Measurements from ENCODE around the gene COA8. TPM values are rescaled to one million over a fixed set of nuclear protein-coding genes. Genes with fewer than 3 reads are reported as not detected.

COA8 gene
- total and polyA plus RNA-seq, 2 donors (not counting 3 experiments of a cell fraction or from before 2014, with no cell fraction given): 19.1 to 46.4 TPM

DNA sequence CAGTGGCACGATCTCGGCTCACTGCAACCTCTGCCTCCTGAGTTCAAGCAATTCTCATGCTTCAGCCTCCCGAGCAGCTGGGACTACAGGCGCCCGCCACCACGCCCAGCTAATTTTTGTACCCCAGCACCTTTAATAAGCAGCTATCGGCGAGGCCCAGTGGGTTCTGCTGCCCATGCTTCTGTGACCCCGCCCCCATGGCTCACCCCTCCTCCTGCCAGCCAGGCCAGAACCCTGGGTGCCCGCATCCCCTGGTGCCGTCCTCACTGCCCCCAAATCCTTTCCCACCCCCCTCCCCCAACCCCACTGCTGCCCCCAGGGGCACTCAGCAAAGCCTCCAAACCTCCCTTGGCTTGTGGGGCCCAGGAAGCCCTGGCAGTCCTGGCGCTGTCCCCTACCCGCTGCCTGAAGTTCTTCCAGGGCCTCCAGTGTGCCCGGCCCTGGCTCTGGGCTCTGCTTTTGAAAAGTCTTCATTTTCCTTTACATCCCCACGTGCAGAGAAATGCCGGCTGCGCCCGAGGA lies 14.8 kb upstream of the COA8 start:
- H3K9me1 ChIP-seq (replicated peaks; ENCODE audit: control insufficient read depth, extremely low read depth, insufficient read depth, low read length): no peaks in the 10 kb centered on the region
- POLR2A ChIA-PET: interaction anchor here (0.8 kb wide), 1 partner anchor 29 kb away, joined by 3 read pairs; no protein-coding TSS in a partner anchor
- no peak for FAIRE-seq
- no peaks in the 10 kb centered on the region for H3K9me3 ChIP-seq (replicated peaks; ENCODE audit: control insufficient read depth, insufficient read depth, low read length)
- TF ChIP-seq EZH2 (IDR thresholded peaks at IDR 0.05; ENCODE audit: borderline replicate concordance, low read depth, low read length, severe bottlenecking): no peak
- TF ChIP-seq, protein P1, sequence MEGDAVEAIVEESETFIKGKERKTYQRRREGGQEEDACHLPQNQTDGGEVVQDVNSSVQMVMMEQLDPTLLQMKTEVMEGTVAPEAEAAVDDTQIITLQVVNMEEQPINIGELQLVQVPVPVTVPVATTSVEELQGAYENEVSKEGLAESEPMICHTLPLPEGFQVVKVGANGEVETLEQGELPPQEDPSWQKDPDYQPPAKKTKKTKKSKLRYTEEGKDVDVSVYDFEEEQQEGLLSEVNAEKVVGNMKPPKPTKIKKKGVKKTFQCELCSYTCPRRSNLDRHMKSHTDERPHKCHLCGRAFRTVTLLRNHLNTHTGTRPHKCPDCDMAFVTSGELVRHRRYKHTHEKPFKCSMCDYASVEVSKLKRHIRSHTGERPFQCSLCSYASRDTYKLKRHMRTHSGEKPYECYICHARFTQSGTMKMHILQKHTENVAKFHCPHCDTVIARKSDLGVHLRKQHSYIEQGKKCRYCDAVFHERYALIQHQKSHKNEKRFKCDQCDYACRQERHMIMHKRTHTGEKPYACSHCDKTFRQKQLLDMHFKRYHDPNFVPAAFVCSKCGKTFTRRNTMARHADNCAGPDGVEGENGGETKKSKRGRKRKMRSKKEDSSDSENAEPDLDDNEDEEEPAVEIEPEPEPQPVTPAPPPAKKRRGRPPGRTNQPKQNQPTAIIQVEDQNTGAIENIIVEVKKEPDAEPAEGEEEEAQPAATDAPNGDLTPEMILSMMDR (IDR thresholded peaks at IDR 0.05; ENCODE audit: extremely low read depth in 1 of 2, insufficient read depth in 1 of 2, low read depth in 1 of 2, low read length in 2 of 2): no peak
- no peak for TF ChIP-seq JUN (IDR thresholded peaks at IDR 0.05; ENCODE audit: borderline replicate concordance, insufficient read depth, insufficient read length, low read depth)
- TF ChIP-seq FOS (IDR thresholded peaks at IDR 0.05; ENCODE audit: borderline replicate concordance, insufficient read depth, low read length): no peak
- no peak for TF ChIP-seq POLR2AphosphoS5 (IDR thresholded peaks at IDR 0.05; ENCODE audit: insufficient read depth, low read depth, low read length)
- no peak for TF ChIP-seq MYC (IDR thresholded peaks at IDR 0.05; ENCODE audit: low read depth, low read length)
- no peak for TF ChIP-seq POLR2A (IDR thresholded peaks at IDR 0.05; ENCODE audit: low read depth, low read length)
- TF ChIP-seq, protein P2, sequence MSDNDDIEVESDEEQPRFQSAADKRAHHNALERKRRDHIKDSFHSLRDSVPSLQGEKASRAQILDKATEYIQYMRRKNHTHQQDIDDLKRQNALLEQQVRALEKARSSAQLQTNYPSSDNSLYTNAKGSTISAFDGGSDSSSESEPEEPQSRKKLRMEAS (IDR thresholded peaks at IDR 0.05; ENCODE audit: insufficient read depth, insufficient read length): no peak
- no peak for TF ChIP-seq GATA2 (IDR thresholded peaks at IDR 0.05; ENCODE audit: insufficient read depth, insufficient read length, low read depth, low read length)
- no peak overlapping the region for H3K9ac ChIP-seq (replicated peaks; ENCODE audit: extremely low read depth, insufficient read depth, low read length)
- no peaks in the 10 kb centered on the region for H3K36me3 ChIP-seq (ENCODE audit: control insufficient read depth in 2 of 2, extremely low read depth in 1 of 2, insufficient read depth in 2 of 2, low read length in 2 of 2)
- no peak for DNase-seq (ENCODE audit: low read depth, low spot score)
- no peak overlapping the region for H3K4me3 ChIP-seq (replicated peaks in 1 of 3; ENCODE audit: insufficient read depth in 1 of 3, low read depth in 1 of 3, low read length in 3 of 3)
- H3K79me2 ChIP-seq (ENCODE audit: control insufficient read depth, insufficient read depth, low read length): no peaks in the 10 kb centered on the region
- dilution Hi-C loops (cut with MboI; ENCODE audit: extremely low pct_ligation_motif_present, low sequenced_read_pairs) (no loop called here), intact Hi-C loops (cut with micrococcal nuclease) (no loop called here)
- no TSS peak for BruUV-seq (replicated peaks)
- no peaks in the 10 kb centered on the region for H3K4me1 ChIP-seq (ENCODE audit: control insufficient read depth, extremely low read depth, insufficient read depth, low read length)
- no peak overlapping the region for H3K4me2 ChIP-seq (ENCODE audit: insufficient read depth, low read length)
- no peak overlapping the region for H3K27ac ChIP-seq (ENCODE audit: insufficient read depth, low read depth, low read length)
- H3K27me3 ChIP-seq (ENCODE audit: control insufficient read depth in 2 of 2, insufficient read depth in 2 of 2, low read length in 2 of 2): no peaks in the 10 kb centered on the region
- H4K20me1 ChIP-seq (replicated peaks; ENCODE audit: control insufficient read depth, extremely low read depth, insufficient read depth, low read length): no peaks in the 10 kb centered on the region
- CTCF ChIA-PET: interaction anchor here (1.1 to 14.4 kb wide), 7 partner anchors 11 to 48 kb away, joined by 3 to 209 read pairs (median 9); partner anchors contain the start of gene CKB
- no peak overlapping the region for H2AFZ ChIP-seq (ENCODE audit: low read depth, low read length)
